ENCODE data around the gene BAIAP2L1.
"Not testable (repeated sequence)": the region's sequence is repeated elsewhere in the genome, so short reads cannot be mapped to it uniquely, and the experiment has no call there.

The BAIAP2L1 gene

GRCh38 chr7:98398567-98399372, 2.1 kb downstream of the BAIAP2L1 start:
- DNase-seq (ENCODE audit: low read depth) = no peak

DNA sequence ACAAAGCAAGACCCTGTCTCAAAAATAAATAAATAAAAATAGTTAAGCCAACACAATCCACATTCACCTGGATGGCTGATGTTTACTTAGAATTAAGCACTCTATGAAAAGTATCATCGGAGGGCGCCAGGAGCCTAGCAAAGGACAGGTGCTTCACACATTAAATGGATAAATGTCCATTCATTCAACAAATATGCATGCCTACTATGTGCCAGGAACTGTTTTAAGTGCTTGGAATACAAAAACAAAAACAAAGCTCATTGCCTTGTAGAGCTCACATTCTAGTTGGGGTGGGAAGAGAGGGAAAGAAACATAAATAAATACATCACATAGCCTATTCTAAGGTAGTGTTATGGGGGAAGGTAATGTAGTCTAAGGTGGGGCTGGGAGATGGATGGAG, 4.1 kb downstream of the BAIAP2L1 start:
- DNase-seq (ENCODE audit: low read depth) = no peak

DNA sequence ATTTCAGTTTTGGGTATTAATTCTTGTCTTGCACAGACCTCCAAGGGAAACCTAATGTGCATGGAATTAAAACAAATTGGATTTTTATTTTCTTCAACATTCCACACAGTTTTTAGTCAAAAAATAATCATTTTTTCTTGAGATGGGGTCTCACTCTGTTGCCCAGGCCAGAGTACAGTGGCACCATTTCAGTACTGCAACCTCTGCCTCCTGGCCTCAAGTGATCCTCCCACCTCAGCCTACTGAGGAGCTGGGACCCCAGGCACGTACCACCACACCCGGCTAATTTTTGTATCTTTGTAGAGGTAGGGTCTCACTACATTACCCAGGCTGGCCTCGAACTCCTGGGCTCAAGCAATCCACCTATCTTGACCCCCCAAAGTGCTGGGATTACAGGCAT, 4.9 kb downstream of the BAIAP2L1 start:
- DNase-seq (ENCODE audit: low read depth) = no peak

DNA sequence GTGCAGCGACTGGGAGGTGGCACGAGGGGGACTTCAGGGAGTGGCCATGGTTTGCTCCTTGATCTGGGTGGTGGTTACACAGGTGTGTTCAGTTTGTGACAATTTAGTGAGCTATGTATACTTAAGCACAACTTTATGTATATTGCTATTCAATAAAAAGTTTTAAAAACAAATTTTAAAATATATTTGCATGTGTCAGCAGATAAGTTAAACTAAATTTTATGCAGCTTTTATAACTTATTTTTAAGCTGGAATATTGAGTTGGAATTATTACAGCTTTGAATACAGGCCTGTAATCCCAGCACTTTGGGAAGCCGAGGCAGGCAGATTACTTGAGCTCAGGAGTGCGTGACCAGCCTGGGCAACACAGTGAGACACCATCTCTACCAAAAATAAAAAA, 5.4 kb downstream of the BAIAP2L1 start:
- DNase-seq (ENCODE audit: low read depth) = no peak

- DNase-seq (ENCODE audit: low read depth) = no peak
These were observed 6.5 kb downstream of the BAIAP2L1 start for GRCh38 chr7:98394377-98394836.

DNA sequence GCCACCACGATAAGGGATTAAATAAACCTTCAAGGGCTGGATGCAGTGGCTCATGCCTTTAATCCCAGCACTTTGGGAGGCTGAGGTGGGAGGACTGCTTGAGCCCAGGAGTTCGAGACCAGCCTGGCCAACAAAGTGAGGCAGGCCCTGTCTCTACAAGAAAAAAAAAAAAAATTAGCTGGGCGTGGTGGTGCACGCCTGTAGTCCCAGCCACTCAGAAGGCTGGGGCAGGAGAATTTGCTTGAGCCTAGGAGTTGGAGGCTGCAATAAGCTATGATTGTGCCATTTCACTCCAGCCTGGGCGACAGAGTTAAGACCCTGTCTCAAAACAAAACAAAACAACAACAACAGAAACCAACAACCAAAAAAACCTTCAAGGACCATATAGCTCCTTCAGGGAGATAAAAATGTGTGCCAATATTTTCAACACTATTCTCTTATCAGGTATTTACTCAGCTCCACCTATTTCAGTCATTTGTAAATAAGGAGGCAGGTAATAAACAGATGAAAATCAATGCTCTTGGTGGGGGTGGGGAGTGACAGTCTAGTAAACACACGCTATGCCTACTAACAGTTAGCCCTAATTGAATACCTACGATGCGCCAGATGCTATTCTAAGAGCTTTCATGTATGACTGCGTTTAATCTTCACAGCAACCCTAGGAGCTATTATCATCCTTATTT, 13.2 kb downstream of the BAIAP2L1 start:
- no peak for DNase-seq (ENCODE audit: low read depth)

DNA sequence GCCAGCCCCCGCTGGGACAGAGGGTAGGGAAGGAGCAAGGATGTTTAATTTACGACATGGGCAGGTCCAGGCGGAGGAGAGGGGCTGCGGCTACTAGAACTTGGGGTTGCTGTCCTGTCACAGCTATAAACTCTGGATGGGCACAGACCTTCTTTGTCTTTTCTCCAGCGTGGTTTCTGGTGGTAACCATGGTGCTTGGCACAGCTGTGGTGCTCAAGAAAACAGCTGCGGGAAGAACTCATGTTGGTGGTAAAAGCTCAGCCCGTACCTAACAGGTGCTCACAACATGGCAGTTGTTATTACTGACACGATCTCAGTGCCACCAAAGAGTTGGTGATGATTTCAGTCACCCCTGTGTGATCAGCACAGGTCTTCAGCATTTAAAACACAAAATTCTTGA, 13.8 kb downstream of the BAIAP2L1 start:
- no peak for DNase-seq (ENCODE audit: low read depth)

- not testable (repeated sequence) for DNase-seq (ENCODE audit: low read depth)
These were observed 15.4 kb downstream of the BAIAP2L1 start for GRCh38 chr7:98385532-98385931.

GRCh38 chr7:98378210-98378819, 22.6 kb downstream of the BAIAP2L1 start:
- no peak for DNase-seq (ENCODE audit: low read depth)

DNA sequence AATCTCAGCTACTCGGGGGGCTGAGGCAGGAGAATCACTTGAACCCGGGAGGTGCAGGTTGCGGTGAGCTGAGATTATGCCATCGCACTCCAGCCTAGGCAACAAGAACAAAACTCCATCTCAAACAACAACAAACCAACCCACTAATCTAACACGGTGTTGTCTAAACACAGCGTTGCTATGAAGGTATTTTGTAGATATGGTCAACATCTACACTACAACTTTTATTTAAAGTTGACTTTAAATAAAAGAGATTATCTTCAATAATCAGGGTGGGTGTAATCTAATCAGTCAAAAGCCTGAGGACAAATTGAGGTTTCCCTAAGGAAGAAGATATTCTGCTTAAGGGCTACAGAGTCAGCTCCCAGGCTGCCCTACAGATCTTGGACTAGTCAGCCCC, 24.2 kb downstream of the BAIAP2L1 start:
- DNase-seq (ENCODE audit: low read depth) = no peak

GRCh38 chr7:98375664-98376063, 25.2 kb downstream of the BAIAP2L1 start:
- DNase-seq (ENCODE audit: low read depth) = no peak

DNA sequence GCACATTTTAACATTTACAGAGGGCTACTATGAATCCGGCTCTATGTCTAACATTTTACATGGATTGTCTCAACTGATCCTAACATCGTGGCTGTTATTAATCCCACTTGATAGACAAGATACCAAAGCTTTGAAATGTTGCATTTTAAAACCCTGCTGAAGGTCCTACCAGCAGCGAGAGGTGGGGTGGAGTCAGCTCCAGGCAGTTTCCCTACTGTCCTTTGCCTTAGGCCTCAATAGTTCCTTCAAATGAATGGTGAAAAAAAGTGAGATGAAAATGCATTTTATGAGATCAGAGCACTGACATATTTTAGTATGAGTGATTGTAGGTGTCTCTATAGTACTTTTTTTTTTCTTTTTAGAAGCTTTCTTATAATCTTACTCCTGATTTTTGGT, 26.6 kb downstream of the BAIAP2L1 start:
- DNase-seq (ENCODE audit: low read depth) = no peak

GRCh38 chr7:98372993-98373392, 27.9 kb downstream of the BAIAP2L1 start:
- no peak for DNase-seq (ENCODE audit: low read depth)

- DNase-seq (ENCODE audit: low read depth) = no peak
These were observed 31.2 kb downstream of the BAIAP2L1 start for GRCh38 chr7:98369726-98370125.

DNA sequence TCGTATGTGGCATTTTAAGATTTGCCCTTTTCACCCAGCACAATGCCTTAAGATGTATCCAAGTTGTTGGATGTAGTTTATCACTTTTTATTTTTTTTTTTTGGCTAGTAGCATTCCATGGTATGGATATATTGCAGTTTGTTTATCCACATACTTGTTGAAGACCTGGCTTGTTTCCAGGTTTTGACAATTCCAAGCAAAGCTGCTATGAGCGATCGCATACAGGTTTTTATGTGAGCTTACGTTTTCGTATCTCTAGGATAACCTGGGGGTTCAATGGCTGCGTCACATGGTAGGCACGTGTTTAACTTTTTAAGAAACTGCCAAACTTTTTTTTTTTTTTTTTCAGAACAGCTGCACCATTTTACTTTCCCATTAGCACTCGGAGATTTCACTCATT, 32.2 kb downstream of the BAIAP2L1 start:
- no peak for DNase-seq (ENCODE audit: low read depth)

- no peak for DNase-seq (ENCODE audit: low read depth)
These were observed 34.3 kb downstream of the BAIAP2L1 start for GRCh38 chr7:98366562-98366938.

DNA sequence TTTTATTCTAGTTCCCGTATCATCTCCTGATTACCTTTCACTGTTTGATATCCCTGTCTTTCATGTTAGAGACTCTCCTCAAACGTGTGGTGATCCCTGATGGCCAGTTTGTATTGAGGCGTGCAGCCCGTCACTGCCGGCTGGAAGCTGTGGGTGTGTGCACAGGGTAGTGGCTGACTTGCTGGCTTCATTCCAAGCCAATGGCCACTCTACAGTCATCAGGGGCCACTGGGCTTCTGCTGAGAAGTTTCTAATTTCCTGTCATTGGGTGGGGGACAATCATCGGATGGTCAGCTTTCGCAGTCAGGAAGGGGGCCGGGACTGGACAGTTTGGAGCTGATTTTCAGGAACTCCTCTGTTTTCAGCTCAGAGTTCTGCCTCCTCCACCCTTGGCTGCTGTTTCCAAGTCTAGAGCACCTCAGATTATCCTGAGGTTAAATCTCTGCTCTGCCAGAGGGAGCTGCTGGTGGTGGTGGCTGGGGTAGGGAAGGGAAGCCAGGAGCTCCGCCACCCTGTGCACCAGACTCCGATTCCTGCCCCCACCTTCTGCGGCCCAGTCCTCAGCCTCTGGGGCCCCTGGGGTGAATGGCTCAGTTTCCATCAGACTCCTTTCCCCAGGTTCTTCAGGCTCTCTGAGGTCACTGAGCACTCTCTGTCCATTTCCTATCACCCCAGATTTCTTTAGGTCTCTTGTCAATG, 34.9 kb downstream of the BAIAP2L1 start:
- DNase-seq (ENCODE audit: low read depth) = no peak

DNA sequence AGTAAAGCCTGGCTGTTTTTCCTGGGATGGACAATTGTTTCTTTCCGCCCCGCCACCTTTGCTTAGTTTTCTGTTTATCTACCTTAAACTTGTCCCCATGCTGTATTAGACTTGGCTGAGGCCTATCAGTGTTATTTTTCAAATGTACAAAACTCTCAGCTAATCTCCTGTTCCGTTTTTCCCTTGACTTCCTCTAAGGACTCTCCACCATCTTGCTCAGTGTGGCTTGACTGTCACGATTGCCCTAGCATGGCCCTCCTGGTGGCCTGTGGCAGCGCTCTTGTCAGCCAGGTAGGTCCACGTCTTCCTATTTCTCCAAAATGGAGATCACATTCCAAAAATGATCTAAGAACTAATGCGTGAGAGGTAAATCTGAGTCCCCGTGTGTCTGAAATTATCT, 36.7 kb downstream of the BAIAP2L1 start:
- no peak for DNase-seq (ENCODE audit: low read depth)

DNA sequence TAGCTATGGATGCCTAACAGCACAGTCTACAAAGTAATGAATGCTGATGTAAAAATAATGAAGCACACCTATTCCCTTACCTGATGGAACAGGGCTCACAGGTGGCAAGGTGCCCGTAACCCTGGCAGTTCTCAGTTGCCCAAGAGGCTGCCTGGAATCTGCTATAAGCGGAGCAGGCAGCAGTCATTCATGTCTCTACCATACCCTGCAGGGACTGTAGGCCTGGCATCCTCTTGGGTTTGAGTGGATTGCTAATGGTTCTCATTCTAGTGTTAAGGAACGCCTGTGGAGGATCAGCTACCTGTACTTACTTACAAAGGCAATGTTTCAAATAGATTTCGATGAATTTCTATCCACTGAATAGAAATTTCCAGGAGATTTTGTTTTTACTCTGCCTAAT, 38.4 kb downstream of the BAIAP2L1 start:
- no peak for DNase-seq (ENCODE audit: low read depth)

- DNase-seq (ENCODE audit: low read depth) = no peak
These were observed 40.4 kb downstream of the BAIAP2L1 start for GRCh38 chr7:98360221-98361130.

DNA sequence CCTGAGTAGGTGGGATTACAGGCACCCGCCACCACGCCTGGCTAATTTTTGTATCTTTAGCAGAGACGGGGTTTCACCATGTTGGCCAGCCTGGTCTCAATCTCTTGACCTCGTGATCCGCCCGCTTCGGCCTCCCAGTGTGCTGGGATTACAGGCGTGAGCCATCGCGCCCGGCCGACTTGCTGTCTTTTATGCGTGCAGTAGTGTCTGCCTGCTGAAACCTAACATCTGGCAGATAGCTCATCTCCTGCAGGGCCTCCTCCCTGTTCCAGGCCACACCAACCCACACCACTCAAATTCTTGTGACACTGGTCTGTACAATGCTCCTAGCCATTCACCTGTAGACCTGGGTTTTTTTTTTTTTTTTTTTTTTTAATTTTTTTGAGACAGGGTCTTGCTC, 41.5 kb downstream of the BAIAP2L1 start:
- DNase-seq (ENCODE audit: low read depth) = no peak

GRCh38 chr7:98358706-98359105, 42.2 kb downstream of the BAIAP2L1 start:
- DNase-seq (ENCODE audit: low read depth) = no peak

Data from T-helper 22 cell (primary cell).